ENCODE results near the gene RUFY1. TPM values are rescaled to one million over a fixed set of nuclear protein-coding genes. Genes with fewer than 3 reads are reported as not detected.

The RUFY1 gene
- total and polyA plus RNA-seq, 9 of the 15 experiments (the other 6 are each of a cell fraction or from before 2014, with no cell fraction given) = 5.0 to 41.7 (median 29.6) TPM

- no peak for TF ChIP-seq HOXB6 (CRISPR knock-in tag; IDR thresholded peaks at IDR 0.05; ENCODE audit: borderline replicate concordance)
- TF ChIP-seq, protein P1, sequence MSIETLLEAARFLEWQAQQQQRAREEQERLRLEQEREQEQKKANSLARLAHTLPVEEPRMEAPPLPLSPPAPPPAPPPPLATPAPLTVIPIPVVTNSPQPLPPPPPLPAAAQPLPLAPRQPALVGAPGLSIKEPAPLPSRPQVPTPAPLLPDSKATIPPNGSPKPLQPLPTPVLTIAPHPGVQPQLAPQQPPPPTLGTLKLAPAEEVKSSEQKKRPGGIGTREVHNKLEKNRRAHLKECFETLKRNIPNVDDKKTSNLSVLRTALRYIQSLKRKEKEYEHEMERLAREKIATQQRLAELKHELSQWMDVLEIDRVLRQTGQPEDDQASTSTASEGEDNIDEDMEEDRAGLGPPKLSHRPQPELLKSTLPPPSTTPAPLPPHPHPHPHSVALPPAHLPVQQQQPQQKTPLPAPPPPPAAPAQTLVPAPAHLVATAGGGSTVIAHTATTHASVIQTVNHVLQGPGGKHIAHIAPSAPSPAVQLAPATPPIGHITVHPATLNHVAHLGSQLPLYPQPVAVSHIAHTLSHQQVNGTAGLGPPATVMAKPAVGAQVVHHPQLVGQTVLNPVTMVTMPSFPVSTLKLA (conservative IDR thresholded peaks at IDR 0.05) = peak; percentile 63 to 81
- no peak for TF ChIP-seq ZNF644 (tag; IDR thresholded peaks at IDR 0.05; ENCODE audit: low read depth)
- no peak for TF ChIP-seq GATAD2B (IDR thresholded peaks at IDR 0.05; ENCODE audit: borderline replicate concordance)
- 0 out of 2 replicates have a peak, but pooled peaks have one; percentile 30 for TF ChIP-seq ZNF609 (CRISPR knock-in tag; IDR thresholded peaks at IDR 0.05; ENCODE audit: borderline replicate concordance)
- TF ChIP-seq, protein P2, sequence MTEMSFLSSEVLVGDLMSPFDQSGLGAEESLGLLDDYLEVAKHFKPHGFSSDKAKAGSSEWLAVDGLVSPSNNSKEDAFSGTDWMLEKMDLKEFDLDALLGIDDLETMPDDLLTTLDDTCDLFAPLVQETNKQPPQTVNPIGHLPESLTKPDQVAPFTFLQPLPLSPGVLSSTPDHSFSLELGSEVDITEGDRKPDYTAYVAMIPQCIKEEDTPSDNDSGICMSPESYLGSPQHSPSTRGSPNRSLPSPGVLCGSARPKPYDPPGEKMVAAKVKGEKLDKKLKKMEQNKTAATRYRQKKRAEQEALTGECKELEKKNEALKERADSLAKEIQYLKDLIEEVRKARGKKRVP (CRISPR knock-in tag; IDR thresholded peaks at IDR 0.05) = 0 out of 2 replicates have a peak, but pooled peaks have one; percentile 33
- TF ChIP-seq, protein P3, sequence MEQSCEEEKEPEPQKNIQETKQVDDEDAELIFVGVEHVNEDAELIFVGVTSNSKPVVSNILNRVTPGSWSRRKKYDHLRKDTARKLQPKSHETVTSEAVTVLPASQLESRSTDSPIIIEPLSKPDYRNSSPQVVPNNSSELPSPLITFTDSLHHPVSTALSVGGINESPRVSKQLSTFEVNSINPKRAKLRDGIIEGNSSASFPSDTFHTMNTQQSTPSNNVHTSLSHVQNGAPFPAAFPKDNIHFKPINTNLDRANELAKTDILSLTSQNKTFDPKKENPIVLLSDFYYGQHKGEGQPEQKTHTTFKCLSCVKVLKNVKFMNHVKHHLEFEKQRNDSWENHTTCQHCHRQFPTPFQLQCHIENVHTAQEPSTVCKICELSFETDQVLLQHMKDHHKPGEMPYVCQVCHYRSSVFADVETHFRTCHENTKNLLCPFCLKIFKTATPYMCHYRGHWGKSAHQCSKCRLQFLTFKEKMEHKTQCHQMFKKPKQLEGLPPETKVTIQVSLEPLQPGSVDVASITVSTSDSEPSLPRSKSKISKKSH (CRISPR knock-in tag; IDR thresholded peaks at IDR 0.05) = no peak
- 0 out of 2 replicates have a peak, but pooled peaks have one; percentile 33 for TF ChIP-seq PTBP1 (IDR thresholded peaks at IDR 0.05; ENCODE audit: low read depth, low read length)
- no peak for TF ChIP-seq EGR1 (conservative IDR thresholded peaks at IDR 0.05)
- TF ChIP-seq HDAC1 (IDR thresholded peaks at IDR 0.05) = peak in 1 of 2 experiments; percentile 74; a peak in 1 of 4 replicates
- TF ChIP-seq TRIM28 (IDR thresholded peaks at IDR 0.05) = peak; percentile 51; the same call in 1 of the 2 replicates
- no peak for TF ChIP-seq ZNF584 (CRISPR knock-in tag; IDR thresholded peaks at IDR 0.05; ENCODE audit: low read depth)
- no peak for TF ChIP-seq SETDB1 (IDR thresholded peaks at IDR 0.05; ENCODE audit: low read length)
- 0 out of 2 replicates have a peak, but pooled peaks have one; percentile 32 for TF ChIP-seq HIVEP1 (CRISPR knock-in tag; IDR thresholded peaks at IDR 0.05)
- TF ChIP-seq FOXA3 (CRISPR knock-in tag; conservative IDR thresholded peaks at IDR 0.05 in 1 of 2, IDR thresholded peaks at IDR 0.05 in 1 of 2) = peak in 1 of 2 experiments; percentile 82; a peak in 1 of 4 replicates
Observed at GRCh38 chr5:179623003-179623905, 72.9 kb downstream of the RUFY1 start, which contains the start of gene HNRNPH1 (continued).
